IMR-90 (cell line): ENCODE measurements around the gene DTNA. TPM values are rescaled to one million over a fixed set of nuclear protein-coding genes. Genes with fewer than 3 reads are reported as not detected.
"Not testable (repeated sequence)": the region's sequence is repeated elsewhere in the genome, so short reads cannot be mapped to it uniquely, and the experiment has no call there.

Experiments used
- ATAC-seq: fragments of 200-7000 bp; cut with Tn5 transposase; 2 replicates; pipeline ENCODE4 v1.9.1; 2020; ENCODE audit warnings: low read depth, mild to moderate bottlenecking, moderate library complexity
- BruUV-seq: library from RNA; stranded (reverse); fragments of 400-500 nt; replicated peaks from 2 replicates; lab custom pipeline; 2021; lab: Mats Ljungman, UMichigan
- CTCF ChIA-PET: fragments of 300-600 bp; formaldehyde crosslinking; extraction: SDS; loops from one replicate; lab custom pipeline; 2021; ENCODE audit warnings: antibody characterized with exemption; lab: Yijun Ruan, JAX
- POLR2A ChIA-PET: fragments of 300-600 bp; sonication (Branson Sonifier 250); formaldehyde crosslinking; loops from one replicate; lab custom pipeline; 2022; ENCODE audit warnings: antibody characterized with exemption; ENCODE audit not compliant: unreplicated experiment; lab: Charles Lee
- DNase-seq: peaks from one replicate; pipeline ENCODE4 v3.0.0; 2013
- H2AFZ ChIP-seq: replicated peaks from 2 replicates; pipeline ENCODE3; 2013; ENCODE audit warnings: low read length, mild to moderate bottlenecking; ENCODE audit not compliant: poor library complexity
- H2AK5ac ChIP-seq: 2 replicates; pipeline ENCODE4 v1.6.1; 2013; ENCODE audit warnings: low read depth, low read length, inconsistent platforms
- H2AK9ac ChIP-seq: replicated peaks from 2 replicates; pipeline ENCODE3; 2013; ENCODE audit warnings: mild to moderate bottlenecking, low read depth, low read length, moderate library complexity; ENCODE audit not compliant: poor library complexity
- H2BK120ac ChIP-seq: 2 replicates; pipeline ENCODE4 v1.6.1; 2013; ENCODE audit warnings: low read depth, low read length, inconsistent platforms
- H2BK15ac ChIP-seq: 3 replicates; pipeline ENCODE4 v1.6.1; 2013; ENCODE audit warnings: low read depth, low read length, inconsistent platforms
- H2BK20ac ChIP-seq: 2 replicates; pipeline ENCODE4 v1.6.1; 2013; ENCODE audit warnings: low read depth, mild to moderate bottlenecking, inconsistent platforms, low read length, moderate library complexity
- H2BK5ac ChIP-seq: 2 replicates; pipeline ENCODE4 v1.6.1; 2013; ENCODE audit warnings: mild to moderate bottlenecking, low read depth, low read length, inconsistent platforms; ENCODE audit not compliant: poor library complexity, severe bottlenecking
- H3K14ac ChIP-seq: replicated peaks from 2 replicates; pipeline ENCODE4 v1.6.1; 2013; ENCODE audit warnings: low read depth, low read length, inconsistent platforms
- H3K18ac ChIP-seq: 2 replicates; pipeline ENCODE4 v1.6.1; 2013; ENCODE audit warnings: low read depth, low read length, control low read depth
- H3K23ac ChIP-seq: 2 replicates; pipeline ENCODE4 v1.6.1; 2013; ENCODE audit warnings: low read depth, low read length, inconsistent platforms
- H3K27ac ChIP-seq: 2 replicates; pipeline ENCODE4 v1.5.1; 2013; ENCODE audit warnings: mild to moderate bottlenecking, control low read depth, low read length; ENCODE audit not compliant: insufficient read depth
- H3K27me3 ChIP-seq: 2 replicates; pipeline ENCODE4 v1.6.1; 2013; ENCODE audit warnings: low read length; ENCODE audit not compliant: control insufficient read depth, insufficient read depth
- H3K36me3 ChIP-seq: 2 replicates; pipeline ENCODE4 v1.6.1; 2013; ENCODE audit warnings: low read length, mixed read lengths; ENCODE audit not compliant: control insufficient read depth, insufficient read depth
- H3K4ac ChIP-seq: 2 replicates; pipeline ENCODE4 v1.6.1; 2013; ENCODE audit warnings: low read depth, low read length, inconsistent platforms
- H3K4me1 ChIP-seq: 2 replicates; pipeline ENCODE4 v1.6.1; 2013; ENCODE audit warnings: low read length, mixed read lengths; ENCODE audit not compliant: control insufficient read depth, insufficient read depth
- H3K4me2 ChIP-seq: 2 replicates; pipeline ENCODE4 v1.6.1; 2013; ENCODE audit warnings: low read depth, mild to moderate bottlenecking, control low read depth, low read length, moderate library complexity
- H3K4me3 ChIP-seq: 2 replicates; pipeline ENCODE4 v1.5.1; 2013; ENCODE audit warnings: low read depth, mild to moderate bottlenecking, control low read depth, low read length, moderate library complexity; ENCODE audit not compliant: insufficient read depth
- H3K56ac ChIP-seq: 2 replicates; pipeline ENCODE4 v1.6.1; 2013; ENCODE audit warnings: low read length, inconsistent platforms; ENCODE audit not compliant: insufficient read depth; ENCODE audit errors: extremely low read depth
- H3K79me1 ChIP-seq, 2 experiments: 2 replicates each; pipeline ENCODE4 v1.6.1; 2013; ENCODE audit warnings: low read length in 2 of 2, inconsistent platforms in 1 of 2, low read depth in 1 of 2
- H3K9ac ChIP-seq: 2 replicates; pipeline ENCODE4 v1.6.1; 2013; ENCODE audit warnings: low read depth, low read length, control low read depth
- H3K9me1 ChIP-seq: 2 replicates; pipeline ENCODE4 v1.6.1; 2013; ENCODE audit warnings: low read length, inconsistent platforms; ENCODE audit not compliant: insufficient read depth
- H3K9me3 ChIP-seq: 2 replicates; pipeline ENCODE4 v1.6.1; 2013; ENCODE audit warnings: low read length; ENCODE audit not compliant: control insufficient read depth, insufficient read depth
- H4K20me1 ChIP-seq: 2 replicates; pipeline ENCODE4 v1.6.1; 2013; ENCODE audit warnings: low read length, inconsistent platforms; ENCODE audit not compliant: insufficient read depth
- H4K5ac ChIP-seq: 2 replicates; pipeline ENCODE4 v1.6.1; 2013; ENCODE audit warnings: mild to moderate bottlenecking, low read depth, low read length, control low read depth
- H4K8ac ChIP-seq, 2 experiments: 2 replicates each; pipeline ENCODE4 v1.6.1; 2013; ENCODE audit warnings: low read depth in 2 of 2, low read length in 2 of 2, control low read depth in 1 of 2, inconsistent platforms in 1 of 2
- H4K91ac ChIP-seq: 2 replicates; pipeline ENCODE4 v1.6.1; 2013; ENCODE audit warnings: low read depth, low read length, inconsistent platforms; ENCODE audit not compliant: insufficient read depth
- MAZ ChIP-seq: IDR thresholded peaks from 2 replicates; pipeline ENCODE4 v1.6.1; 2012; ENCODE audit warnings: low read depth, mild to moderate bottlenecking, low read length, improper control_type of control experiment, moderate library complexity, borderline replicate concordance
- NFE2L2 ChIP-seq: fragments of 150-350 bp; IDR thresholded peaks from 2 replicates; pipeline ENCODE4 v1.6.1; 2016; ENCODE audit warnings: low read depth, mild to moderate bottlenecking, low read length
- WGBS, 2 experiments: methylation state at CpG; one replicate each; pipeline versions ENCODE4 v1.1.5 to v1.1.7; 2013; ENCODE audit warnings: missing lambda C conversion rate in 2 of 2; ENCODE audit not compliant: insufficient read length in 1 of 2; ENCODE audit errors: extremely low coverage in 2 of 2; 5-methylcytosine and 5-hydroxymethylcytosine counted together
- dilution Hi-C: fragments of 300-500 bp; cut with HindIII; formaldehyde crosslinking; loops from one replicate; pipeline ENCODE4 v1.14.3; 2018; ENCODE audit warnings: low sequenced_read_pairs; ENCODE audit not compliant: unreplicated experiment
- in situ Hi-C: fragments of 300-500 bp; cut with MboI; formaldehyde crosslinking; loops from 3 replicates; pipeline ENCODE4 v1.14.3; 2019; ENCODE audit warnings: low sequenced_read_pairs, inconsistent platforms, mixed read lengths
- intact Hi-C: fragments of 100-400 bp; cut with micrococcal nuclease; formaldehyde crosslinking; loops from 2 replicates; pipeline ENCODE4 v1.10.0; 2022
- polyA plus RNA-seq, 3 experiments: library from polyadenylated mRNA; depleted of rRNA; stranded (reverse); fragments of >200 nt; gene quantifications; 2 replicates each; pipeline ENCODE4 v1.2.3, GENCODE V29; 2012; ENCODE audit warnings: low replicate concordance in 1 of 3
- total RNA-seq: library from RNA; depleted of rRNA; stranded (reverse); fragments of >200 nt; gene quantifications from 2 replicates; pipeline ENCODE4 v1.2.3, GENCODE V29; 2012

Gene DTNA
- total and polyA plus RNA-seq, 2 of the 4 experiments (the other 2 are of a cell fraction): 9.5 to 10.8 TPM

GRCh38 chr18:34676816-34677574, 33.1 kb upstream of the DTNA start:
- WGBS, 2 experiments: 0% methylated on average over 1 of the region's 3 CpGs; no CpG with 5 or more reads in 1 of the 2 experiments
- no peak overlapping the region for H3K18ac ChIP-seq
- no peaks in the 10 kb centered on the region for H3K9me3 ChIP-seq
- no peak overlapping the region for H2BK120ac ChIP-seq
- no peak overlapping the region for H4K8ac ChIP-seq
- no peaks in the 10 kb centered on the region for H3K4me1 ChIP-seq
- ChIA-PET POLR2A (no interaction called here), CTCF (interaction anchor here (0.7 to 2.8 kb wide), 2 partner anchors 10 to 15 kb away, joined by 5 to 14 read pairs; no protein-coding TSS in a partner anchor)
- no peak overlapping the region for H4K91ac ChIP-seq
- TF ChIP-seq MAZ: no peak
- TF ChIP-seq NFE2L2: peak; percentile 73
- H2BK5ac ChIP-seq: no peak overlapping the region
- no TSS peak for BruUV-seq
- dilution Hi-C loops (no loop called here), in situ Hi-C loops (no loop called here), intact Hi-C loops (no loop called here)
- H2AK5ac ChIP-seq: no peak overlapping the region
- no peak overlapping the region for H3K4me3 ChIP-seq
- H3K79me1 ChIP-seq: no peaks in the 10 kb centered on the region
- H3K27ac ChIP-seq: no peak overlapping the region
- no peak overlapping the region for H2BK15ac ChIP-seq
- no peak overlapping the region for H2AK9ac ChIP-seq
- no peak overlapping the region for H3K9ac ChIP-seq
- no peak overlapping the region for H3K4ac ChIP-seq
- no peak overlapping the region for H2BK20ac ChIP-seq
- no peak overlapping the region for H3K23ac ChIP-seq
- no peak overlapping the region for H3K14ac ChIP-seq
- H3K9me1 ChIP-seq: no peaks in the 10 kb centered on the region
- H2AFZ ChIP-seq: no peak overlapping the region
- no peaks in the 10 kb centered on the region for H4K20me1 ChIP-seq
- DNase-seq: no peak
- no peak overlapping the region for H3K56ac ChIP-seq
- no peak overlapping the region for H3K4me2 ChIP-seq
- peaks cover 3% of the 10 kb centered on the region for H3K27me3 ChIP-seq
- no peak overlapping the region for H4K5ac ChIP-seq
- no peak for ATAC-seq
- H3K36me3 ChIP-seq: no peaks in the 10 kb centered on the region

GRCh38 chr18:34689750-34690149, 20.3 kb upstream of the DTNA start:
- BruUV-seq, H2AK5ac ChIP-seq, H3K23ac ChIP-seq, H4K8ac ChIP-seq, H3K18ac ChIP-seq, H2BK5ac ChIP-seq, H3K14ac ChIP-seq, dilution Hi-C loops, H4K5ac ChIP-seq, H3K9me3 ChIP-seq, H3K36me3 ChIP-seq, H3K4me3 ChIP-seq, H3K9me1 ChIP-seq, H3K27ac ChIP-seq, CTCF ChIA-PET, H3K4me1 ChIP-seq, H4K20me1 ChIP-seq, H2AFZ ChIP-seq, H2BK15ac ChIP-seq, H3K56ac ChIP-seq, H3K4me2 ChIP-seq, H3K27me3 ChIP-seq, intact Hi-C loops, in situ Hi-C loops, DNase-seq, H3K4ac ChIP-seq, H2BK120ac ChIP-seq, H4K91ac ChIP-seq, H3K79me1 ChIP-seq, H2AK9ac ChIP-seq, POLR2A ChIA-PET, ATAC-seq, H2BK20ac ChIP-seq, H3K9ac ChIP-seq: not testable (repeated sequence)
- WGBS, 2 experiments: 100% methylated on average over 1 of the region's 3 CpGs; no CpG with 5 or more reads in 1 of the 2 experiments
